ENCODE data around the gene EPM2AIP1. TPM values are rescaled to one million over a fixed set of nuclear protein-coding genes. Genes with fewer than 3 reads are reported as not detected.

EPM2AIP1 gene
- 3.0 and 4.8 TPM in 2 replicates for total RNA-seq

DNA sequence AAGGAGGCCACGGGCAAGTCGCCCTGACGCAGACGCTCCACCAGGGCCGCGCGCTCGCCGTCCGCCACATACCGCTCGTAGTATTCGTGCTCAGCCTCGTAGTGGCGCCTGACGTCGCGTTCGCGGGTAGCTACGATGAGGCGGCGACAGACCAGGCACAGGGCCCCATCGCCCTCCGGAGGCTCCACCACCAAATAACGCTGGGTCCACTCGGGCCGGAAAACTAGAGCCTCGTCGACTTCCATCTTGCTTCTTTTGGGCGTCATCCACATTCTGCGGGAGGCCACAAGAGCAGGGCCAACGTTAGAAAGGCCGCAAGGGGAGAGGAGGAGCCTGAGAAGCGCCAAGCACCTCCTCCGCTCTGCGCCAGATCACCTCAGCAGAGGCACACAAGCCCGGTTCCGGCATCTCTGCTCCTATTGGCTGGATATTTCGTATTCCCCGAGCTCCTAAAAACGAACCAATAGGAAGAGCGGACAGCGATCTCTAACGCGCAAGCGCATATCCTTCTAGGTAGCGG, at the start of gene EPM2AIP1:
TSS of gene EPM2AIP1 (minus strand) at position 326 of the 520 bp plus-strand sequence. CDS start at position 272, 54 bp downstream.

DNA sequence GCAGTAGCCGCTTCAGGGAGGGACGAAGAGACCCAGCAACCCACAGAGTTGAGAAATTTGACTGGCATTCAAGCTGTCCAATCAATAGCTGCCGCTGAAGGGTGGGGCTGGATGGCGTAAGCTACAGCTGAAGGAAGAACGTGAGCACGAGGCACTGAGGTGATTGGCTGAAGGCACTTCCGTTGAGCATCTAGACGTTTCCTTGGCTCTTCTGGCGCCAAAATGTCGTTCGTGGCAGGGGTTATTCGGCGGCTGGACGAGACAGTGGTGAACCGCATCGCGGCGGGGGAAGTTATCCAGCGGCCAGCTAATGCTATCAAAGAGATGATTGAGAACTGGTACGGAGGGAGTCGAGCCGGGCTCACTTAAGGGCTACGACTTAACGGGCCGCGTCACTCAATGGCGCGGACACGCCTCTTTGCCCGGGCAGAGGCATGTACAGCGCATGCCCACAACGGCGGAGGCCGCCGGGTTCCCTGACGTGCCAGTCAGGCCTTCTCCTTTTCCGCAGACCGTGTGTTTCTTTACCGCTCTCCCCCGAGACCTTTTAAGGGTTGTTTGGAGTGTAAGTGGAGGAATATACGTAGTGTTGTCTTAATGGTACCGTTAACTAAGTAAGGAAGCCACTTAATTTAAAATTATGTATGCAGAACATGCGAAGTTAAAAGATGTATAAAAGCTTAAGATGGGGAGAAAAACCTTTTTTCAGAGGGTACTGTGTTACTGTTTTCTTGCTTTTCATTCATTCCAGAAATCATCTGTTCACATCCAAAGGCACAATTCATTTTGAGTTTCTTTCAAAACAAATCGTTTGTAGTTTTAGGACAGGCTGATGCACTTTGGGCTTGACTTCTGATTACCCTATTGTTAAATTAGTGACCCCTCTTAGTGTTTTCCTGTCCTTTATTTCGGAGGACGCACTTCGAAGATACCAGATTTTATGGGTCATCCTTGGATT, 674 bp upstream of the EPM2AIP1 start, which contains the start of gene MLH1:
TSS of gene MLH1 (plus strand) at position 193 of the 958 bp plus-strand sequence. CDS start at position 223, 30 bp downstream.

DNA sequence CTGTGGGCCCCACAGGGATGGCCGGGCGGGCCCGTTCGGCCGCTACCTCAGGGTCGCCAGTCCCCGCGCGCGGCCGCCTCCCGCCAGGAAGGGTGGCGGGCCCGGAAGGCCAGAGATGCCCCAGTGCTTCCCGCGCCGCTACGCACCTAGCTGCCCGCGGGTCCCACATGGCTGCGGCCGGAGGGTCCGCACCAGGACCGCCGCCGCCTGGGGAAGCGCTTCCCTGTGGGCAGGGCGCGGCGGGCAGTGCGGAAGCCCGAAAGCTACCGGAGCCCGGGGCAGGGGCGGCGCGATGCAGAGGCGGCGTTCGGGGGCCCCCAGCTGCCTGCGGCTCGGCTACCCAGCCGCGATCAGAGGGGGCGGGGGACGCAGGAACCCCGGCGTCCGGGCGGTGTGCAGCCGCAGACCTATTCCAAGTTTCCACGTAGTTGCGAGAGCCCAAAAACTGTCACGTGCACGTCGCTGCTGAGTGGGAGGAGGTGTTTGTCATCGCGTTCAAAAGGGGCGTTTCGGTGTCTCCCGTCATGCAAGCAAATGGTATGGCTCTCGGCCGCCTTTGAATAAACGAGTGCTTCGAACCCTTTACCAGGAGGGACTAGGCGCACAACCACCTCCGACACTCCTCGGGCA, 48.2 kb downstream of the EPM2AIP1 start, which contains the start of gene TRANK1:
TSS of gene TRANK1 (minus strand) at position 414 of the 630 bp plus-strand sequence. CDS start at position 169, 245 bp downstream.

Other genes starting within 250 kb of the EPM2AIP1 start
- not detected in 2 replicates for gene DCLK3, start 228.6 kb downstream of the EPM2AIP1 start, total RNA-seq
- gene TRANK1, start 48.1 kb downstream of the EPM2AIP1 start, total RNA-seq, result 0.85 and 4.6 TPM in 2 replicates
- 27.0 and 28.3 TPM in 2 replicates for gene MLH1, start 387 bp upstream of the EPM2AIP1 start, total RNA-seq
- 62.4 and 75.2 TPM in 2 replicates for gene LRRFIP2, start 181.5 kb upstream of the EPM2AIP1 start, total RNA-seq

Measured in tracheal epithelial cell (primary cell).